CD8-positive, alpha-beta memory T cell (primary cell): Measurements from ENCODE around the gene S100Z. TPM values are rescaled to one million over a fixed set of nuclear protein-coding genes. Genes with fewer than 3 reads are reported as not detected.

ENCODE experiments used
- CTCF ChIA-PET: fragments of 350-600 bp; sonication (Branson Sonifier 250); formaldehyde crosslinking; loops from one replicate; lab custom pipeline; 2021; ENCODE audit warnings: antibody characterized with exemption; lab: Charles Lee
- POLR2A ChIA-PET: fragments of 350-600 bp; sonication (Branson Sonifier 250); formaldehyde crosslinking; loops from one replicate; lab custom pipeline; 2021; ENCODE audit warnings: antibody characterized with exemption; lab: Charles Lee
- DNase-seq, 5 donors: peaks; one replicate each; pipeline versions ENCODE4 v3.0.0 to v3.0.0-alpha.2; 2020 to 2022; ENCODE audit warnings: mixed read lengths in 1 of 5
- H3K27ac ChIP-seq: one replicate; pipeline ENCODE4 v1.7.0; 2013; ENCODE audit warnings: low read depth, mild to moderate bottlenecking, low read length, moderate library complexity
- H3K27me3 ChIP-seq: 2 replicates; pipeline ENCODE4 v1.7.0; 2013; ENCODE audit warnings: low read length, mild to moderate bottlenecking; ENCODE audit not compliant: insufficient read depth, poor library complexity, severe bottlenecking
- H3K36me3 ChIP-seq: 2 replicates; pipeline ENCODE4 v1.7.0; 2013; ENCODE audit warnings: mild to moderate bottlenecking, low read length, moderate library complexity; ENCODE audit not compliant: insufficient read depth
- H3K4me1 ChIP-seq: 2 replicates; pipeline ENCODE4 v1.7.0; 2013; ENCODE audit warnings: mild to moderate bottlenecking, low read length, moderate library complexity; ENCODE audit not compliant: insufficient read depth
- H3K4me3 ChIP-seq: 2 replicates; pipeline ENCODE4 v1.7.0; 2013; ENCODE audit warnings: mild to moderate bottlenecking, low read length
- H3K9me3 ChIP-seq: 2 replicates; pipeline ENCODE4 v1.7.0; 2013; ENCODE audit warnings: mild to moderate bottlenecking, low read length
- H3K27ac Mint-ChIP-seq, 8 donors: one replicate each; pipeline ENCODE4 v1.8.0; 2020 to 2021; ENCODE audit warnings: mixed read lengths in 8 of 8, mild to moderate bottlenecking in 6 of 8, inconsistent platforms in 3 of 8, moderate library complexity in 3 of 8
- H3K27me3 Mint-ChIP-seq, 2 donors: one replicate each; pipeline ENCODE4 v1.8.0; 2020 to 2021; ENCODE audit warnings: mixed read lengths in 2 of 2, mild to moderate bottlenecking in 1 of 2, moderate library complexity in 1 of 2
- H3K36me3 Mint-ChIP-seq, 3 donors: one replicate each; pipeline ENCODE4 v1.8.0; 2020 to 2021; ENCODE audit warnings: mixed read lengths in 3 of 3, inconsistent platforms in 1 of 3, mild to moderate bottlenecking in 1 of 3
- H3K4me1 Mint-ChIP-seq, 3 donors: one replicate each; pipeline ENCODE4 v1.8.0; 2020 to 2021; ENCODE audit warnings: mixed read lengths in 3 of 3, inconsistent platforms in 1 of 3, mild to moderate bottlenecking in 1 of 3
- H3K4me3 Mint-ChIP-seq, 7 donors: one replicate each; pipeline ENCODE4 v1.8.0; 2020 to 2021; ENCODE audit warnings: mixed read lengths in 7 of 7, mild to moderate bottlenecking in 6 of 7, moderate library complexity in 4 of 7, inconsistent platforms in 2 of 7
- H3K9me3 Mint-ChIP-seq, 5 donors: one replicate each; pipeline ENCODE4 v1.8.0; 2020 to 2022; ENCODE audit warnings: mixed read lengths in 5 of 5, mild to moderate bottlenecking in 3 of 5, moderate library complexity in 2 of 5, inconsistent platforms in 1 of 5
- polyA plus RNA-seq: library from polyadenylated mRNA; unstranded; fragments of 300-500 nt; fragmentation: Illumina TruSeq; gene quantifications from one replicate; pipeline ENCODE4 v1.2.3, GENCODE V29; 2021
- total RNA-seq, 2 experiments: library from RNA; stranded (reverse); gene quantifications; one replicate each; pipeline ENCODE4 v1.2.3, GENCODE V29; 2021

Gene S100Z
- total and polyA plus RNA-seq, 3 experiments from 2014 or later = 0.48 TPM; not detected in 2

- Histone ChIP-seq H3K4me1 (no peaks in the 10 kb centered on the region), H3K36me3 (no peaks in the 10 kb centered on the region), H3K4me3 (no peak overlapping the region), H3K27me3 (no peaks in the 10 kb centered on the region), H3K27ac (no peak overlapping the region), H3K9me3 (no peaks in the 10 kb centered on the region)
- CTCF ChIA-PET = interaction anchor here (2.3 kb wide), 1 partner anchor 626 kb away, joined by 10 read pairs; the partner anchor contains the start of gene WDR41
- H3K9me3 Mint-ChIP-seq = no peaks in the 10 kb centered on the region
- DNase-seq = no peak
- H3K27ac Mint-ChIP-seq = no peak overlapping the region
- H3K4me3 Mint-ChIP-seq = no peak overlapping the region
- H3K27me3 Mint-ChIP-seq = peaks cover 0 to 3% of the 10 kb centered on the region in 2 donors
- POLR2A ChIA-PET = no interaction called here
- no peaks in the 10 kb centered on the region for H3K4me1 Mint-ChIP-seq
- peaks cover 0 to 2% (median 0%) of the 10 kb centered on the region in 3 donors for H3K36me3 Mint-ChIP-seq
Observed at GRCh38 chr5:76866503-76866902, 16.7 kb downstream of the S100Z start.

GRCh38 chr5:76867038-76867437 lies 17.2 kb downstream of the S100Z start:
- no peaks in the 10 kb centered on the region for H3K4me1 Mint-ChIP-seq
- ChIA-PET CTCF (interaction anchor here (2.0 to 2.3 kb wide), 2 partner anchors 11 to 625 kb away, joined by 5 to 10 read pairs; partner anchors contain the start of gene WDR41), POLR2A (no interaction called here)
- no peak for DNase-seq
- H3K4me3 Mint-ChIP-seq = no peak overlapping the region
- no peak overlapping the region for H3K4me3 ChIP-seq
- H3K36me3 Mint-ChIP-seq = peaks cover 0 to 2% (median 0%) of the 10 kb centered on the region in 3 donors
- H3K27me3 Mint-ChIP-seq = peaks cover 0 to 3% of the 10 kb centered on the region in 2 donors
- no peaks in the 10 kb centered on the region for H3K9me3 Mint-ChIP-seq
- no peaks in the 10 kb centered on the region for H3K9me3 ChIP-seq
- no peak overlapping the region for H3K27ac ChIP-seq
- no peaks in the 10 kb centered on the region for H3K27me3 ChIP-seq
- H3K36me3 ChIP-seq = no peaks in the 10 kb centered on the region
- H3K4me1 ChIP-seq = no peaks in the 10 kb centered on the region
- no peak overlapping the region for H3K27ac Mint-ChIP-seq

GRCh38 chr5:76867827-76868693 lies 18.2 kb downstream of the S100Z start:
- Mint-ChIP-seq H3K36me3 (peaks cover 0 to 2% (median 0%) of the 10 kb centered on the region in 3 donors), H3K4me1 (no peaks in the 10 kb centered on the region), H3K27ac (peak overlapping the region in 1 of 8 donors; percentile 83), H3K9me3 (no peaks in the 10 kb centered on the region), H3K27me3 (peaks cover 0 to 3% of the 10 kb centered on the region in 2 donors), H3K4me3 (no peak overlapping the region)
- Histone ChIP-seq H3K4me1 (no peaks in the 10 kb centered on the region), H3K27ac (no peak overlapping the region), H3K27me3 (no peaks in the 10 kb centered on the region), H3K9me3 (no peaks in the 10 kb centered on the region), H3K36me3 (no peaks in the 10 kb centered on the region), H3K4me3 (no peak overlapping the region)
- peak; percentile 15 to 65 (median 37) for DNase-seq
- ChIA-PET POLR2A (no interaction called here), CTCF (interaction anchor here (0.7 to 2.3 kb wide), 4 partner anchors 8 to 1401 kb away, joined by 3 to 10 read pairs (median 4); partner anchors contain the start of gene WDR41)

- Mint-ChIP-seq H3K36me3 (peaks cover 0 to 2% (median 0%) of the 10 kb centered on the region in 3 donors), H3K27ac (no peak overlapping the region), H3K27me3 (peaks cover 0 to 3% of the 10 kb centered on the region in 2 donors), H3K9me3 (no peaks in the 10 kb centered on the region), H3K4me1 (no peaks in the 10 kb centered on the region), H3K4me3 (no peak overlapping the region)
- Histone ChIP-seq H3K4me3 (no peak overlapping the region), H3K27me3 (no peaks in the 10 kb centered on the region), H3K27ac (no peak overlapping the region), H3K36me3 (no peaks in the 10 kb centered on the region), H3K9me3 (no peaks in the 10 kb centered on the region), H3K4me1 (no peaks in the 10 kb centered on the region)
- ChIA-PET CTCF (interaction anchor here (0.9 to 1.0 kb wide), 2 partner anchors 208 to 623 kb away, joined by 3 to 5 read pairs; partner anchors contain the start of gene WDR41), POLR2A (no interaction called here)
- DNase-seq = no peak
Observed at GRCh38 chr5:76870046-76870445, 20.2 kb downstream of the S100Z start.

GRCh38 chr5:76874088-76874581 lies 24.3 kb downstream of the S100Z start:
- Histone ChIP-seq H3K27me3 (no peaks in the 10 kb centered on the region), H3K36me3 (no peaks in the 10 kb centered on the region), H3K9me3 (no peaks in the 10 kb centered on the region), H3K27ac (no peak overlapping the region), H3K4me3 (no peak overlapping the region), H3K4me1 (no peaks in the 10 kb centered on the region)
- no peak for DNase-seq
- ChIA-PET CTCF (no interaction called here), POLR2A (no interaction called here)
- peak overlapping the region in 2 of 8 donors; percentile 42 to 66 for H3K27ac Mint-ChIP-seq
- H3K36me3 Mint-ChIP-seq = peaks cover 0 to 2% (median 0%) of the 10 kb centered on the region in 3 donors
- no peaks in the 10 kb centered on the region for H3K4me1 Mint-ChIP-seq
- H3K4me3 Mint-ChIP-seq = no peak overlapping the region
- H3K27me3 Mint-ChIP-seq = peaks cover 5% of the 10 kb centered on the region in 2 donors
- H3K9me3 Mint-ChIP-seq = no peaks in the 10 kb centered on the region

- no peak overlapping the region for H3K4me3 Mint-ChIP-seq
- H3K4me3 ChIP-seq = no peak overlapping the region
- H3K27ac ChIP-seq = no peak overlapping the region
- no peak for DNase-seq
- H3K27me3 Mint-ChIP-seq = peaks cover 16 to 21% of the 10 kb centered on the region in 2 donors
- H3K9me3 ChIP-seq = no peaks in the 10 kb centered on the region
- H3K36me3 ChIP-seq = no peaks in the 10 kb centered on the region
- H3K9me3 Mint-ChIP-seq = peaks cover 0 to 1% (median 0%) of the 10 kb centered on the region in 5 donors
- CTCF ChIA-PET = no interaction called here
- H3K27me3 ChIP-seq = no peaks in the 10 kb centered on the region
- POLR2A ChIA-PET = no interaction called here
- no peaks in the 10 kb centered on the region for H3K4me1 ChIP-seq
- H3K36me3 Mint-ChIP-seq = no peaks in the 10 kb centered on the region
- H3K27ac Mint-ChIP-seq = peak overlapping the region in 1 of 8 donors; percentile 24
- no peaks in the 10 kb centered on the region for H3K4me1 Mint-ChIP-seq
Observed at GRCh38 chr5:76888733-76889300, 39.0 kb downstream of the S100Z start.

- DNase-seq = no peak
- peaks cover 0 to 15% of the 10 kb centered on the region in 2 donors for H3K27me3 Mint-ChIP-seq
- peaks cover 4 to 14% (median 11%) of the 10 kb centered on the region in 5 donors for H3K9me3 Mint-ChIP-seq
- ChIA-PET CTCF (no interaction called here), POLR2A (no interaction called here)
- H3K4me3 Mint-ChIP-seq = no peak overlapping the region
- Histone ChIP-seq H3K4me1 (no peaks in the 10 kb centered on the region), H3K27me3 (no peaks in the 10 kb centered on the region), H3K27ac (no peak overlapping the region), H3K4me3 (no peak overlapping the region), H3K9me3 (no peaks in the 10 kb centered on the region), H3K36me3 (no peaks in the 10 kb centered on the region)
- no peaks in the 10 kb centered on the region for H3K4me1 Mint-ChIP-seq
- H3K27ac Mint-ChIP-seq = peak overlapping the region in 1 of 8 donors; percentile 41
- no peaks in the 10 kb centered on the region for H3K36me3 Mint-ChIP-seq
Observed at GRCh38 chr5:76893294-76893693, 43.5 kb downstream of the S100Z start.

- no peak overlapping the region for H3K4me3 ChIP-seq
- ChIA-PET POLR2A (no interaction called here), CTCF (no interaction called here)
- no peaks in the 10 kb centered on the region for H3K9me3 ChIP-seq
- H3K36me3 Mint-ChIP-seq = peaks cover 2 to 14% (median 5%) of the 10 kb centered on the region in 3 donors
- peaks cover 21 to 37% (median 34%) of the 10 kb centered on the region in 5 donors for H3K9me3 Mint-ChIP-seq
- DNase-seq = no peak
- H3K4me1 Mint-ChIP-seq = no peaks in the 10 kb centered on the region
- peaks cover 0 to 33% of the 10 kb centered on the region in 2 donors for H3K27me3 Mint-ChIP-seq
- no peak overlapping the region for H3K4me3 Mint-ChIP-seq
- H3K27ac ChIP-seq = no peak overlapping the region
- no peaks in the 10 kb centered on the region for H3K27me3 ChIP-seq
- H3K4me1 ChIP-seq = no peaks in the 10 kb centered on the region
- no peak overlapping the region for H3K27ac Mint-ChIP-seq
- H3K36me3 ChIP-seq = no peaks in the 10 kb centered on the region
Observed at GRCh38 chr5:76896196-76896595, 46.4 kb downstream of the S100Z start.
